ENCODE results near the gene BTBD1.

The BTBD1 gene

DNA sequence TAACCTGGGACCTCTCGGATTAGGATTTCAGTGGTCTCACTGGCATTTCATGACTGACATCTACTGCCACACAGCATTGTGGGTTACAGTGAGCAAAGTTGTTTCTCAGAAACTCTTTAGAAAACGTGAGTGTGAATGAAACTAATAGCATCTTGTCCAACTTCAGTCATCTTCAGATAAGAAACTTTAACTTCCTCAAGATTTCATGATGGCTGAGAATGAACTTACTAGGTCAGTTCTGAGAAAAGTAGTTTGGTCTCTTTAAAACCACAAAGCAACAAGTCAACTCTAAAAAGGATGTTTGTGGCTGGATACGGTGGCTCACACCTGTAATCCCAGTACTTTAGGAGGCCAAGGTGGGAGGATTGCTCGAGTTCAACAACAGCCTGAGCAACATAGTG is 100.4 kb downstream of the BTBD1 start:
- no peak overlapping the region for H3K9ac ChIP-seq (ENCODE audit: low read depth, low read length)
- peaks cover 8% of the 10 kb centered on the region; the same call in 1 of the 2 replicates for H3K4me1 ChIP-seq (ENCODE audit: insufficient read depth, low read length)
- no peaks in the 10 kb centered on the region for H3K79me2 ChIP-seq (ENCODE audit: insufficient read depth, low read length)
- no peak for TF ChIP-seq EZH2 (IDR thresholded peaks at IDR 0.05; ENCODE audit: borderline replicate concordance, low read depth, low read length, severe bottlenecking)
- TF ChIP-seq, protein P1, sequence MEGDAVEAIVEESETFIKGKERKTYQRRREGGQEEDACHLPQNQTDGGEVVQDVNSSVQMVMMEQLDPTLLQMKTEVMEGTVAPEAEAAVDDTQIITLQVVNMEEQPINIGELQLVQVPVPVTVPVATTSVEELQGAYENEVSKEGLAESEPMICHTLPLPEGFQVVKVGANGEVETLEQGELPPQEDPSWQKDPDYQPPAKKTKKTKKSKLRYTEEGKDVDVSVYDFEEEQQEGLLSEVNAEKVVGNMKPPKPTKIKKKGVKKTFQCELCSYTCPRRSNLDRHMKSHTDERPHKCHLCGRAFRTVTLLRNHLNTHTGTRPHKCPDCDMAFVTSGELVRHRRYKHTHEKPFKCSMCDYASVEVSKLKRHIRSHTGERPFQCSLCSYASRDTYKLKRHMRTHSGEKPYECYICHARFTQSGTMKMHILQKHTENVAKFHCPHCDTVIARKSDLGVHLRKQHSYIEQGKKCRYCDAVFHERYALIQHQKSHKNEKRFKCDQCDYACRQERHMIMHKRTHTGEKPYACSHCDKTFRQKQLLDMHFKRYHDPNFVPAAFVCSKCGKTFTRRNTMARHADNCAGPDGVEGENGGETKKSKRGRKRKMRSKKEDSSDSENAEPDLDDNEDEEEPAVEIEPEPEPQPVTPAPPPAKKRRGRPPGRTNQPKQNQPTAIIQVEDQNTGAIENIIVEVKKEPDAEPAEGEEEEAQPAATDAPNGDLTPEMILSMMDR (IDR thresholded peaks at IDR 0.05; ENCODE audit: borderline replicate concordance, extremely low read depth, low read length, poor library complexity, severe bottlenecking): no peak
- H3K36me3 ChIP-seq (ENCODE audit: insufficient read depth, low read length): no peaks in the 10 kb centered on the region
- no peaks in the 10 kb centered on the region for H4K20me1 ChIP-seq (ENCODE audit: insufficient read depth, low read length)
- no peak overlapping the region for H3K4me3 ChIP-seq (ENCODE audit: low read depth in 1 of 2, low read length in 2 of 2)
- no peaks in the 10 kb centered on the region for H3K9me3 ChIP-seq (ENCODE audit: insufficient read depth, low read length, severe bottlenecking)
- no peak overlapping the region for H3K4me2 ChIP-seq (ENCODE audit: insufficient read depth, low read length)
- peak; percentile 25 for DNase-seq
- ATAC-seq (ENCODE audit: insufficient read depth, low read depth): peak; percentile 61; the same call in 1 of the 3 replicates
- no peak overlapping the region for H2AFZ ChIP-seq (ENCODE audit: low read depth, low read length)
- H3K27ac ChIP-seq (ENCODE audit: low read length): no peak overlapping the region
- no peaks in the 10 kb centered on the region for H3K27me3 ChIP-seq (ENCODE audit: insufficient read depth, low read length, poor library complexity)
